OCI-LY1 (cell line): Measurements from ENCODE around the gene COL8A1.

Experiments
- CTCF ChIP-seq: fragments of 200-600 bp; sonication (generic), shearing (Covaris generic); IDR thresholded peaks from 2 replicates; pipeline ENCODE4 v1.5.1; 2017; ENCODE audit warnings: mild to moderate bottlenecking, antibody characterized with exemption, low read length, moderate library complexity, mixed read lengths
- EZH2 ChIP-seq: fragments of 200-600 bp; sonication (generic), shearing (Covaris generic); IDR thresholded peaks from 2 replicates; pipeline ENCODE4 v1.8.0; 2017; ENCODE audit warnings: borderline replicate concordance, mixed run types, mild to moderate bottlenecking, antibody characterized with exemption, low read length, moderate library complexity, mixed read lengths

GRCh38 chr3:99777210-99777549 is 138.8 kb downstream of the COL8A1 start:
- TF ChIP-seq CTCF = no peak
- TF ChIP-seq EZH2 = no peak
